CD4-positive, alpha-beta T cell treated with Interferon gamma for 1 hour (primary cell): ENCODE measurements around the gene MICAL2.

Experiments used
- DNase-seq: peaks from one replicate; pipeline ENCODE4 v3.0.0-alpha.2; 2020

MICAL2 gene, protein sequence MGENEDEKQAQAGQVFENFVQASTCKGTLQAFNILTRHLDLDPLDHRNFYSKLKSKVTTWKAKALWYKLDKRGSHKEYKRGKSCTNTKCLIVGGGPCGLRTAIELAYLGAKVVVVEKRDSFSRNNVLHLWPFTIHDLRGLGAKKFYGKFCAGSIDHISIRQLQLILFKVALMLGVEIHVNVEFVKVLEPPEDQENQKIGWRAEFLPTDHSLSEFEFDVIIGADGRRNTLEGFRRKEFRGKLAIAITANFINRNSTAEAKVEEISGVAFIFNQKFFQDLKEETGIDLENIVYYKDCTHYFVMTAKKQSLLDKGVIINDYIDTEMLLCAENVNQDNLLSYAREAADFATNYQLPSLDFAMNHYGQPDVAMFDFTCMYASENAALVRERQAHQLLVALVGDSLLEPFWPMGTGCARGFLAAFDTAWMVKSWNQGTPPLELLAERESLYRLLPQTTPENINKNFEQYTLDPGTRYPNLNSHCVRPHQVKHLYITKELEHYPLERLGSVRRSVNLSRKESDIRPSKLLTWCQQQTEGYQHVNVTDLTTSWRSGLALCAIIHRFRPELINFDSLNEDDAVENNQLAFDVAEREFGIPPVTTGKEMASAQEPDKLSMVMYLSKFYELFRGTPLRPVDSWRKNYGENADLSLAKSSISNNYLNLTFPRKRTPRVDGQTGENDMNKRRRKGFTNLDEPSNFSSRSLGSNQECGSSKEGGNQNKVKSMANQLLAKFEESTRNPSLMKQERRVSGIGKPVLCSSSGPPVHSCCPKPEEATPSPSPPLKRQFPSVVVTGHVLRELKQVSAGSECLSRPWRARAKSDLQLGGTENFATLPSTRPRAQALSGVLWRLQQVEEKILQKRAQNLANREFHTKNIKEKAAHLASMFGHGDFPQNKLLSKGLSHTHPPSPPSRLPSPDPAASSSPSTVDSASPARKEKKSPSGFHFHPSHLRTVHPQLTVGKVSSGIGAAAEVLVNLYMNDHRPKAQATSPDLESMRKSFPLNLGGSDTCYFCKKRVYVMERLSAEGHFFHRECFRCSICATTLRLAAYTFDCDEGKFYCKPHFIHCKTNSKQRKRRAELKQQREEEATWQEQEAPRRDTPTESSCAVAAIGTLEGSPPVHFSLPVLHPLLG

DNA sequence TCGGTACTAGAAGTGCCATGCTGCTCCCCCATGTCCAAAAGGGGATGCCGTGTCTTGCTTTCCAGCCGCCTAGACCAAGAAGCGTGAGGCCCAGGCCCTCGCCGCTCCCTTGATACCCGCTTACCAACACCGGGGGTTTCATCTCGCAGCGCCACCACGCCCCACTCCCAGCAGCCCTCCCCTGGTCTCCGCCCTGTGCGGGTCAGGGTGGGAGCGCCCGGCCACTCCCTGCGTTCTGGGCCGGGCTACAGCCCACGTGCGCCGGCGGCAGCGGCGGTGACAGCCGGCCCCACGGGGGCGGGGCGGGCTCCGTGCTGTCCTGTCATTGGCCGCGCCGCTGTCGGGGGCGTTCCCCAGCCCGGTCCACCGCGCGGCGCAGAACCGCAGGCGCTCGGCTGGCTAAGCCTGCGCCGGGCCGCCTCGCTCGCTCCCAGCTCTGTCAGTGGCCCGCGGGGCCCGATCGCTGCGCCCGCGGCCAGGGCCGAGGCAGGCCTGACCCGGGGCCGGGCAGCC, at the start of gene MICAL2:
Gene MICAL2, plus strand, starts transcription at position 390 of the 513 bp plus-strand sequence. CDS start 51,566 bp downstream, outside the sequence.
- peak; percentile 81 for DNase-seq

DNA sequence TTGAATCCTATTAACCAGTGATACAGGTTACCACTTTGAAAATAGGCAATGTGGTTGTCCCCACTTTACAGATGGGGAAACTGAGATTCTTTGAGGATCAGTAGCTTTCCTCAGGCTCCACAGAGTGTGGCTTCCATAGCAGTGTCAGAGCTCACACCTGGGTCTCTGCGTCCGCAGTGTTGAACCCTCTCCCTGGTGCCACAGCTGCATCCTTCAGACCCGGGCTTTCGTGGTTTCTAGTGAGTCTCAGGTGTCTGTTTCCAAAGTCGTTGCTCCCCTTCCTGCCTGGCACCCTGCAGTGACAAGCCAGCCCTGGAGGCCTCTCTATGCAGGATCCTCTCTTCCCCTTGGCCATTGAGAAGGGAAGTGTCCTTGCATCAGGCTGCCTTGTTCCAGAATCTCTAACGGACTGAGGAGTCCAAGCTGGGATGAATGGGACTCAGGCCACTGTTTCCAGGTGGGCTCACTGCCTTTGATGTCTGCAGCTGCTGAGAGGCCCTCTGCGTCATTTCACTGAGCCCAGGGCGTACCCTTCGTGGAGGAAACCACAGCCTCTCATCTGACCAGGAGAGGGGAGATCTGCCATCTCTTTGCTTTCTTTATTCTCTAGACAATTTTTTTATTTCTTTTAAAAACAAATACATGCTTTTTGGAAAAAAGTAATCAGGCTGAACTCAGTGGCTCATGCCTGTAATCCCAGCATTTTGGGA, 48.4 kb upstream of the MICAL2 start:
- no peak for DNase-seq

- no peak for DNase-seq
Observed at GRCh38 chr11:12063251-12063650, 47.1 kb upstream of the MICAL2 start.

- DNase-seq, result no peak
Observed at GRCh38 chr11:12064136-12064953, 46.0 kb upstream of the MICAL2 start.

- DNase-seq, result no peak
Observed at GRCh38 chr11:12064954-12065280, 45.5 kb upstream of the MICAL2 start.

DNA sequence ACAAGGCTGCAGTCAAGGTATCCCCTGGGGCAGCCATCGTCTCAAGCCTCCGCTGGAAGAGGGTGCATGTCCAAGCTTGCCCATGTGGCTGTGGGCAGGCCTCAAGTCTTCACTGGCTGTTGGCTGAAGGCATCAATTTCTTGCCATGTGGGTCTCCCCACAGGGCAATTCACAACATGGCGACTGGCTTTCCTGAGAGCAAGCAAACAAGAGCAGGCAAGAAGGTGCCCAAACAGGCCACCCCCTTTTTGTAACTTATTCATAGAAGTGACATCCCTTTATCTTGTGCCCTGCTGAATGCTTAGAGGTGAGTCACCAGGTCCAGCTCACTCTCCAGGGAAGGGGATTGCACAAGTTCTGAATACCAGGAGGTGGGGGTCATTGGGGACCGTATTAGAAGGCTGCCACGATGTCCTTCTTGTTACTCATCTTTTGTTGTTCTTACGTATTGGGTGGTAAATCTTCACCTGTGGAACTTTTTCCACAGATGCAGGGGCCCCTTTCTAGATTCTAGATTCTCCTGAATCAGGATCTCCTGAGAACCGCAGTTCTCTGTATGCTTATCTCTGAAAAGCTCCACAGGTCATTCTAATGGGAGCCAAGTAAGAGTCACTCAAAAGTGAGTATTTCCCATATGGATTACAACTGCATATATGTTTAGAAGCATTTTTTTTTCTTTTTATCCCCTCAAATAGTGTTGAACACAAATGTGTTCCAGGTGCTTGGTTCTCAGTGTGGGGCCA, 44.2 kb upstream of the MICAL2 start:
- no peak for DNase-seq

- DNase-seq, result no peak
Observed at GRCh38 chr11:12066799-12067508, 43.4 kb upstream of the MICAL2 start.

- no peak for DNase-seq
Observed at GRCh38 chr11:12067796-12068357, 42.5 kb upstream of the MICAL2 start.

DNA sequence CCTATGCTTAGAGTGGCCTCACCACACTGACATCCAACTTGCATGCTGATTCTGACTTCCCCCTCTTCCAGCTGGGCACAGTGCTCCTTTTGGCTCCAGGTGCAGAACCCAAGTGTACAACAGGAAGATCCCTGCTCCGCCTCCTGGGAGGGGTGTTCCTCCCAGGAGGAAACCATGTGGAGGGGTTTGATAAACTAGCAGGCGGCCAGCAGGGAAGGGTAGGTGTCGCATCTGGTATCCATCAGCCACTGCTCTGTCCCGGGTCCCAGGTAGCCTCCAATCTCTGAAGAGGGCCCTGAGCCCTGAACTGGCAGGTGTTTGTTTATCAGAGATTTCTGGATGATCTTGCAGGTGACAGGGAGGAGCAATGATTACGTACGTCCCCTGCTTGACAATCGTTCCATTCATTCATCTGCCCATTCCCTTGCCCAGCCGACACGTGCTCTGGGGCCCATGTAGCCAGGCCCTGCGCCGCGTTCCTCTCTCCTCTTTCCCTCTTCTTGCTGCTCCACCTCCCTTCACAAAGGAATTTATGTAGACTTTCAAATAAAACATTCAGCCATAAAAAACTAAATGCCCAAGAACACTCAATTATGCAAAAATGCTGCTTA, 41.2 kb upstream of the MICAL2 start:
- DNase-seq, result no peak

DNA sequence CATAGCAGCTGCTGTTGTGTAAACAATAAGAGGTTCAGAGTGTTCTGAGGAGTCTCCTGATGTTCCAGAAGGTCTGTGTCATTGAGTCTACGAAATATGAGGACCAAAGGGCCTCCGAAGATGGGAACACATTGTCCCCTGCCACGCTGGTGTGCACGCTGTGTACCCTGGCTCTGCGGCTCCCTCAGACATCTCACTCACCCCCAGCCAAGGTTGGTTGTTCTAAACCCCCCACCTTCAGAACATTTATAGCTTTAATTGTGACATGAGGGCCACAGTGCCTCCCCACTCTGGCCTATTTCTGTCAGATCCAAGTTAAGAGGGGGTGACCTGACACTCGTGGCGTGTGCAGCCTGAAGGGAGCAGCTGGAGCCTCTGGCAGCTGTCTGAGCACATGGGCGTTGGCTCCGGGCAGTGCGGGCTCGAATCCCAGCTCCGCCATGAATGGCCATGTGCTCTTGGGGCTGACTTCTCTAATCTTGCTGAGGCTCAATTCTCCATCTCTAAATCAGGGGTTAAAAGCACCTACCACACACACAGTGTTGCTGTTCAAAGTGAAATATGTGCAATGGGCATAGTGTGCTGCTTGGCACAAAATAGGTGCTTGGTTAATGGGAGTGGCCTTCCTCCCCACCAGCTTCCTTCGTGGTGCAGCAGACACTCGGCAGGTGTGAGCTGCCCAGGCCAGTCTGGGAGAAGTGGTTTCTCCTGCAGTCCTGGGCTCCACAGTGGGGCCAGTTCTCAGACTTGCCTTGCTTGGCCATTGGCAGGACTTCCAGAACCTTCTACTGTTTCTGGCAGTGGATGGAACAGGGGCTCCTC, 39.7 kb upstream of the MICAL2 start:
- DNase-seq, result no peak

GRCh38 chr11:12071574-12071973, 38.8 kb upstream of the MICAL2 start:
- DNase-seq, result no peak

DNA sequence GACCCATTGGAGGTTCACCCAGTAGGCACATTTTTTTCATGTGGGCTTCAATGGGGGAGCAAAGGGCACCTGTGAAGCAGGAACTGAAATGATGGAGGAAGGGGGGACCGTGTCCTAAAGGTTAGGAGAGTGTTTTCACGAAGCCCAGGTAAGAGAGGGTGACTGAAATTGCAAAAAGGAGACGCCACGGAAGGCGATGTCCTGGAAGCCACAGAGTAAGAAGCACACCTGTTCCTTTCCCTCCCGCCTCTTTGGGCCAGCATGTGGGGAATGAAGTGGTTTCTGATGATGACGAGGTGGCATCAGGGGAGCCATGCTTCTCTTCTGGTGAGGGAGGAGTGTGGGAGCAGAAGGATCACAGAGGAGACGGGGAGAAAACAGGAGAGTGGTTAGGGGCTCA, 37.0 kb upstream of the MICAL2 start:
- no peak for DNase-seq

DNA sequence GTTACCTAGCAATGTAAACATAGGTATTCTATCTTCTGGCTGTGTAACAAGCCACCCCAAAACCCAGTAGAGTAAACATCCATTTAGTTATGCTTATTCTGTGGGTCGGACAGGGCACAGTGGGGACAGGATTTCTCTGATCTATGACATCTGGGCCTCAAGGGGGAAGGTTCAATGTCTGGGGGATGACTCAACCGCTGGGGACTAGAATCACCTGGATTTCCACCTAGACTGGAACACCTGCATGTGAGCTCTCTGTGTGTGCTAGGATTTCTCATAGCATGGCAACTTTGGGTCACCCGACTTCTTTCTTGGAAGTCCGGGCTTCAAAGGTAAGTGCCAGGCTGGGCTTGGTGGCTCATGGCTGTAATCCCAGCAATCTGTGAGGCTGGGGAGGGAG, 36.5 kb upstream of the MICAL2 start:
- DNase-seq, result no peak

DNA sequence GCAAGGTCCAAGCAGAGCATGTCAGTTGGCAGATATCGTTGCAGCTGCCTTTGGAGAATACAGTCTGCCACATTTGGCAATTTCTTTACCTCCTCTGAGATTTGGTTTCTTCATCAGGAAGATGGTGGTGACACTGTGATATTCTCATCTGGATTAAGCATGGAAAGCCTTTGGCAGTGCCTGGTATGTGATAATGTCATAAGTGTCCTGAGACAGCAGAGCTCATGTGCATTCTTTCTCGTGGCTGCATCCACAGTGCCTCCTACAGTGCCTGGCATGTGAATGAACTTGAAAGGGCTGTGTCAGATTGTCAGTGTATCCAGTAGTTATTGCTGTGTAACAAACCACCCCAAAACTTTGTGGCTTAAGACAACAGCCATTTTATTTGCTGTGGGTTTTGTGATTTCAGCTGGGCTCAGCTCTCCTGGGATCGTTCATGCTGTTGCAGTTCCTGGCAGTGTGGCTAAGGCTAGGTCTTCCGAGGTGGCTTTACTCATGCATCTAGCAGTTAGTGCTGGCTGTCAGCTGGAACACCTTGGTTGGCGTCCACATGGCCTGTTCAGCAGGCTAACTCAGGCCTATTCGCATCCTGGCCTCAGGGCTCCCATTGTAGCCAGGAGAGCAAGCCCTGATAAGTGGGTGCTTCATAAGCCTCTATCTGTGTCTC, 35.7 kb upstream of the MICAL2 start:
- no peak for DNase-seq

DNA sequence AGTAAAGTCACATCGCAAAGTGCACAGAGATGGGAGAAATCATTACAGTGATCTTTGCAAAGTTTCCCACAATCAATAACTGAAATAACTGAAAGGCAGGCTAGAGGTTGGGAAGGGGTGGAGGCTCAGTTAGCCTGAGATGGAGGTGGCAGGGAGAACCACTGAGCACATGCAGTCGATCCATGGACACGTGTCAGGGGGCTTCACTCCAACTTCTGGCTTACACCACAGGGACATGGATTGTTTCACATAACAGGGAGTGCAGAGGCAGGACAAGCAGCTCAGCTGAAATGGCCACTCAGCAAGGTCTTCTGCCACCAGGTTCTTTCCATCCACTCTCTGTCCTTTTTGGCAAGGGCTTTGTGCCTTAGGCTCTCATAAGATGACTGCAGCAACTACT, 35.1 kb upstream of the MICAL2 start:
- DNase-seq, result no peak

- no peak for DNase-seq
Observed at GRCh38 chr11:12075822-12076821, 34.3 kb upstream of the MICAL2 start.
